ENCODE data around the gene SCN4A.

- TF ChIP-seq CTCF (IDR thresholded peaks at IDR 0.05; ENCODE audit: insufficient read depth, low read depth, low read length) (no peak), EZH2 (IDR thresholded peaks at IDR 0.05; ENCODE audit: insufficient read depth, low read length) (no peak)
Measured at GRCh38 chr17:64004218-64004770, 31.6 kb upstream of the SCN4A start.

All from astrocyte (in vitro differentiated cells and primary cell).